Activated naive CD4-positive, alpha-beta T cell treated with anti-CD3 and anti-CD28 coated beads for 36 hours (primary cell): ENCODE data around the gene PLEKHG4B. TPM values are rescaled to one million over a fixed set of nuclear protein-coding genes. Genes with fewer than 3 reads are reported as not detected.
A peak's percentile ranks its signal among the peaks of the same experiment; 100 is the strongest.

Source experiments
- CTCF ChIA-PET: fragments of 350-600 bp; sonication (Branson Sonifier 250); formaldehyde crosslinking; loops from one replicate; lab custom pipeline; 2021; ENCODE audit warnings: antibody characterized with exemption; lab: Charles Lee
- DNase-seq: peaks from one replicate; pipeline ENCODE4 v3.0.0-alpha.2; 2020
- H3K27ac Mint-ChIP-seq: one replicate; pipeline ENCODE4 v1.8.0; 2021; ENCODE audit warnings: mild to moderate bottlenecking, mixed read lengths
- H3K27me3 Mint-ChIP-seq: one replicate; pipeline ENCODE4 v1.8.0; 2021; ENCODE audit warnings: low read depth, mixed read lengths
- H3K36me3 Mint-ChIP-seq: one replicate; pipeline ENCODE4 v1.8.0; 2021; ENCODE audit warnings: low read depth, mixed read lengths
- H3K4me1 Mint-ChIP-seq: one replicate; pipeline ENCODE4 v1.8.0; 2021; ENCODE audit warnings: low read depth, mixed read lengths
- H3K4me3 Mint-ChIP-seq: one replicate; pipeline ENCODE4 v1.8.0; 2021; ENCODE audit warnings: mild to moderate bottlenecking, moderate library complexity, mixed read lengths
- H3K9me3 Mint-ChIP-seq: one replicate; pipeline ENCODE4 v1.8.0; 2021; ENCODE audit warnings: mixed read lengths
- intact Hi-C: fragments of 100-400 bp; cut with micrococcal nuclease; formaldehyde crosslinking; loops from one replicate; pipeline ENCODE4 v1.15.1; 2023
- total RNA-seq, 2 experiments: library from RNA; stranded (reverse); gene quantifications; one replicate each; pipeline ENCODE4 v1.2.3, GENCODE V29; 2021

PLEKHG4B gene
- total RNA-seq, 2 experiments from 2014 or later, result not detected

GRCh38 chr5:78805-79149, 13.2 kb upstream of the PLEKHG4B start:
- H3K4me3 Mint-ChIP-seq, result no peak overlapping the region
- no peak for DNase-seq
- no peaks in the 10 kb centered on the region for H3K4me1 Mint-ChIP-seq
- H3K27me3 Mint-ChIP-seq, result peaks cover 3% of the 10 kb centered on the region
- CTCF ChIA-PET, result interaction anchor here (0.6 kb wide), 1 partner anchor 350 kb away, joined by 3 read pairs; no protein-coding TSS in a partner anchor
- no peaks in the 10 kb centered on the region for H3K36me3 Mint-ChIP-seq
- H3K27ac Mint-ChIP-seq, result no peak overlapping the region
- peaks cover 2% of the 10 kb centered on the region for H3K9me3 Mint-ChIP-seq
- intact Hi-C loops, result no loop called here

- Mint-ChIP-seq H3K27me3 (peaks cover 3% of the 10 kb centered on the region), H3K9me3 (peaks cover 2% of the 10 kb centered on the region), H3K36me3 (no peaks in the 10 kb centered on the region), H3K27ac (peak overlapping the region; percentile 8), H3K4me3 (no peak overlapping the region), H3K4me1 (no peaks in the 10 kb centered on the region)
- intact Hi-C loops, result no loop called here
- no peak for DNase-seq
- CTCF ChIA-PET, result interaction anchor here (0.6 kb wide), 1 partner anchor 349 kb away, joined by 3 read pairs; no protein-coding TSS in a partner anchor
Observed at GRCh38 chr5:79263-79662, 12.7 kb upstream of the PLEKHG4B start.

GRCh38 chr5:79821-80220, 12.1 kb upstream of the PLEKHG4B start:
- intact Hi-C loops, result no loop called here
- Mint-ChIP-seq H3K4me3 (no peak overlapping the region), H3K9me3 (peaks cover 2% of the 10 kb centered on the region), H3K4me1 (no peaks in the 10 kb centered on the region), H3K27ac (no peak overlapping the region), H3K27me3 (peaks cover 3% of the 10 kb centered on the region), H3K36me3 (no peaks in the 10 kb centered on the region)
- no peak for DNase-seq
- CTCF ChIA-PET, result no interaction called here

- Mint-ChIP-seq H3K36me3 (no peaks in the 10 kb centered on the region), H3K27ac (no peak overlapping the region), H3K4me1 (no peaks in the 10 kb centered on the region), H3K4me3 (no peak overlapping the region), H3K9me3 (peaks cover 2% of the 10 kb centered on the region), H3K27me3 (peaks cover 3% of the 10 kb centered on the region)
- no peak for DNase-seq
- intact Hi-C loops, result no loop called here
- CTCF ChIA-PET, result no interaction called here
Observed at GRCh38 chr5:81391-82021, 10.5 kb upstream of the PLEKHG4B start.

GRCh38 chr5:82097-82496, 9.9 kb upstream of the PLEKHG4B start:
- H3K4me3 Mint-ChIP-seq, result no peak overlapping the region
- no peaks in the 10 kb centered on the region for H3K36me3 Mint-ChIP-seq
- H3K4me1 Mint-ChIP-seq, result no peaks in the 10 kb centered on the region
- no peak overlapping the region for H3K27ac Mint-ChIP-seq
- CTCF ChIA-PET, result no interaction called here
- H3K27me3 Mint-ChIP-seq, result peaks cover 4% of the 10 kb centered on the region
- intact Hi-C loops, result no loop called here
- H3K9me3 Mint-ChIP-seq, result peaks cover 2% of the 10 kb centered on the region
- no peak for DNase-seq

- H3K4me1 Mint-ChIP-seq, result no peaks in the 10 kb centered on the region
- peaks cover 6% of the 10 kb centered on the region for H3K27me3 Mint-ChIP-seq
- H3K4me3 Mint-ChIP-seq, result no peak overlapping the region
- no peaks in the 10 kb centered on the region for H3K36me3 Mint-ChIP-seq
- DNase-seq, result no peak
- CTCF ChIA-PET, result no interaction called here
- peaks cover 2% of the 10 kb centered on the region for H3K9me3 Mint-ChIP-seq
- intact Hi-C loops, result no loop called here
- H3K27ac Mint-ChIP-seq, result no peak overlapping the region
Observed at GRCh38 chr5:82570-82969, 9.4 kb upstream of the PLEKHG4B start.

- Mint-ChIP-seq H3K36me3 (no peaks in the 10 kb centered on the region), H3K27ac (no peak overlapping the region), H3K27me3 (peaks cover 6% of the 10 kb centered on the region), H3K4me1 (no peaks in the 10 kb centered on the region), H3K9me3 (peaks cover 2% of the 10 kb centered on the region), H3K4me3 (no peak overlapping the region)
- intact Hi-C loops, result no loop called here
- CTCF ChIA-PET, result no interaction called here
- no peak for DNase-seq
Observed at GRCh38 chr5:83029-83428, 8.9 kb upstream of the PLEKHG4B start.

GRCh38 chr5:85334-85995, 6.5 kb upstream of the PLEKHG4B start:
- intact Hi-C loops, result no loop called here

GRCh38 chr5:89337-90286, 2.4 kb upstream of the PLEKHG4B start:
- CTCF ChIA-PET, result no interaction called here
- intact Hi-C loops, result no loop called here
- no peak overlapping the region for H3K27ac Mint-ChIP-seq
- peaks cover 39% of the 10 kb centered on the region for H3K27me3 Mint-ChIP-seq
- H3K4me3 Mint-ChIP-seq, result no peak overlapping the region
- no peaks in the 10 kb centered on the region for H3K36me3 Mint-ChIP-seq
- DNase-seq, result no peak
- H3K4me1 Mint-ChIP-seq, result peaks cover 6% of the 10 kb centered on the region
- H3K9me3 Mint-ChIP-seq, result no peaks in the 10 kb centered on the region

More at GRCh38 chr5:85334-85995, 6.5 kb upstream of the PLEKHG4B start:
- DNase-seq, result no peak
- Mint-ChIP-seq H3K27me3 (peaks cover 12% of the 10 kb centered on the region), H3K36me3 (no peaks in the 10 kb centered on the region), H3K27ac (no peak overlapping the region), H3K4me1 (no peaks in the 10 kb centered on the region), H3K4me3 (no peak overlapping the region), H3K9me3 (peaks cover 2% of the 10 kb centered on the region)
- CTCF ChIA-PET, result no interaction called here

GRCh38 chr5:90590-91547, 1.1 kb upstream of the PLEKHG4B start:
- intact Hi-C loops, result no loop called here
- CTCF ChIA-PET, result no interaction called here
- H3K27ac Mint-ChIP-seq, result no peak overlapping the region
- DNase-seq, result no peak
- H3K36me3 Mint-ChIP-seq, result no peaks in the 10 kb centered on the region
- peaks cover 44% of the 10 kb centered on the region for H3K27me3 Mint-ChIP-seq
- no peaks in the 10 kb centered on the region for H3K9me3 Mint-ChIP-seq
- H3K4me1 Mint-ChIP-seq, result peaks cover 6% of the 10 kb centered on the region
- peak overlapping the region; percentile 36 for H3K4me3 Mint-ChIP-seq

GRCh38 chr5:92401-93220, 643 bp downstream of the PLEKHG4B start:
- Mint-ChIP-seq H3K36me3 (no peaks in the 10 kb centered on the region), H3K27ac (no peak overlapping the region), H3K4me3 (no peak overlapping the region), H3K27me3 (peaks cover 54% of the 10 kb centered on the region), H3K9me3 (no peaks in the 10 kb centered on the region), H3K4me1 (peaks cover 6% of the 10 kb centered on the region)
- CTCF ChIA-PET, result no interaction called here
- intact Hi-C loops, result no loop called here
- no peak for DNase-seq
